GM18909 (cell line): Measurements from ENCODE around the gene SLC4A8.

ENCODE experiments used
- ATAC-seq: cut with Tn5 transposase; IDR thresholded peaks from one replicate; pipeline ENCODE4 v1.9.1; 2021; ENCODE audit warnings: mild to moderate bottlenecking; ENCODE audit not compliant: unreplicated experiment, poor library complexity

Gene SLC4A8

DNA sequence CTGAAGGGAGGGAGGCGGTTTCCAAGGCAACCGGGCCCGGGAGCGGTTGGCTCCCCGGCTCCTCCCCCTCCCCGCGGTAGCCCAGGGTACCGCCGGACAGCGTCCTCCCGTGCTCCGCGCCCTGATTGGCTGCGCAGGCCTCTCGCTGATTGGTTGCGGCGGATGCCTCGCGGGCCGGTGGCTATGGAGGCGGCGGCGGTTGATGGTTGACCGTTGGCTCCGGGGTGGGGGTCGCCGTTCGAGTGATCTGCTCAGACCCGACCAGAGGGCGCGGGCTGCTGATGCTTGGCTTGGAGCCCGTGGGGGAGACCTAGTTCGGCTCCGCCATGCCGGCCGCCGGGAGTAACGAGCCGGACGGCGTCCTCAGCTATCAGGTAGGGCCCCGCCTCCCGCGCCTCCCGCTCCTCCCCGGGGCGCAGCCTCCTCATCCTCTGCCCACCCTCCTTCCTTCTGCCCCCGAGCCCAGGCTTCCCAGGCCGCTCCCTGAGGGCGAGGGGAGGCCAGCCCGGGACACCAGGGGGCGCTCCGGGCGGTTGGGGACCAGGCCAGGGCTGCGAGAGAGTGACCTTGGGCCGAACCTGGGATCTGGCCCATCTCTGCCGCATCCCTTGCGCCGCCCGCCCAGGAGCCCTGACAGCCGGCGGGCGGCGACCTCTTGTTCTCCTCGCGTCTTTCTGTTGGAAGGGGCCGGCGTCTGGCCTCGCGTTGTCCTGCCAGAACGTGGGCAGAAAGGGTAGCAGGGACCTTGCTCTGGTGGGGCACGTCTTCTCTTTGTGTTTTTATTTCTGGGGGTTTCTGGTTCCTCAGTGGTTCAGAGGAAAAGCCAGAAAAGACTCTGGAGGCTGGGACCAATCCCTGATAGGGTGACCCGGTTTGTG, at the start of gene SLC4A8:
Gene SLC4A8, plus strand, starts transcription at position 170 of the 878 bp plus-strand sequence. Its CDS starts 157 bp downstream, at position 327.
- ATAC-seq = peak; percentile 93

DNA sequence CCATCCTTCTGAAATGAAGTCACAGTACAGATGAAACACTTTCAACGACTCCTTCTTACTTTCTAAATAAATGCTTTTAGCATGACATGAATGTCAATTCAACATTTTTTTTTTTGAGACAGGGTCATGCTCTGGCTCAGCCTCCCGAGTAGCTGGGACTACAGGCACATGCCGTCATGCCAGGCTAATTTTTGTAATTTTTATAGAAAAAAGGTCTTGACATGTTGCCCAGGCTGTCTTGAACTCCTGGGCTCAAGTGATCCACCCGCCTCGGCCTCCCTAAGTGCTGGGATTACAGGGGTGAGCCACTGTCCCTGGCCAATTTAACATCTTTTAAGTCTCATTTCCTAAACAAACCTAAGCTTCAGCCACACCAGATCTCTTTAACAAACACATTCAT, 49.8 kb upstream of the SLC4A8 start:
- ATAC-seq = no peak

DNA sequence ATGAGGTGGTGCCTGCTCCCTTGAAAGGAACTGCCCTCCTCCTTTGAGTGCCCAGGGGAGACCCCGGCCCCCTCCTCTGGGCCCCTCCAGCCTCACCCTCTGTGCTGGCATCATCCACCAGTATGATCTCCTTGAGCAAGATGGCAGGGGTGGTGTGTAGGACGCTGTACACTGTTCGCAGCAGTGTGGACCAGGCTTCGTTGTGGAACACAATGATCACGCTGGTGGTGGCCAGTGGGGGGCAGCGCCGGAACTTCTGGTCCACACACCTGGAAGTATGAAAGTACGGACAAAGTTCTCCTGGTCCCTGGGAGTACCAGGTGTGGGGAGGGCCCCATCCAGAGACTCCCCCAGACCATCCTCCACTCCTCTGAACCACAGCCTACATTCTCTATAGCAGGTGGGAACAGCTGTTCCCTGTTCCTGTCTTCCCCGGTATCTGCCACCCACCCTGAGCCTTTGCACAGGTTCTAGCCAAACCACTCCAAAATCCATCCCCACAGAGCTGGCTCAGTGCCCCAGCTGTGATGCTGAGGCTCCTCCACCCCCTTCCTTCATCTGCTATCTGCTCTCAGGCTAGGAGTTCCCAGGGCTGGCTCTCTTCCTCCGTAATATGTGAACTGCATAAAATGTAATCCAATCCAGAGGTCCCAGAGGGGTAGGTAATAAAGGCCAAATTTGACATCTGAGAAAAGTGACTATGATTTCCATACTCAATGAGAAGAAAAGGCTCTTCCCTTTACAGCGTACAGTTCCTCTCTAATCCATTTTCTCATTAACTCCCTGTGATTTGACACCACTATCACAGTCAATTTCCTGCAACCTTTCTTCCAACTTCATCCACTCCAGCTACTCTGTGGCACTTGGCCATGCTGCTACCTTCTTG, 47.3 kb upstream of the SLC4A8 start:
- ATAC-seq = no peak

GRCh38 chr12:51378749-51379148, 45.9 kb upstream of the SLC4A8 start:
- ATAC-seq = no peak

DNA sequence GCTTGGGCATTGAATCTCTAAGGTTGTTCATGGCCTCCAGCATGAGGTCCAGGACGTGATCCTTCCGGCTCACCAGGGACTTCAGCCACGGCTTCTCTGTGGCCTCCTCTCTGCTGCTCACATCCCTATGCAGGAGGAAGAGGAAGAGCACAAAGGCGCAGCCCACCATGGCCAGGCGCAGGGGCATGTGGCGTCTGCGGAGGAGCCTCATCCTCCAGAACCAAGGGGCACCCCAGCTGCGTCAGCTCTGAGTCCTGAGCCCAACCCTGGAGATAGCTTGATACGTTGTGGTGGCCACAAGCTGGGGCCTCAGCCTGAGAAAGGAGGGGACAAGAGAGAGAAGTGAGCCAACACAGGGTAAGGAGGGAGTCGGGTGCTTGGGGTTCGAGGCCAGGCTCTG, 45.1 kb upstream of the SLC4A8 start:
- no peak for ATAC-seq

GRCh38 chr12:51381226-51382079, 43.2 kb upstream of the SLC4A8 start:
- no peak for ATAC-seq

DNA sequence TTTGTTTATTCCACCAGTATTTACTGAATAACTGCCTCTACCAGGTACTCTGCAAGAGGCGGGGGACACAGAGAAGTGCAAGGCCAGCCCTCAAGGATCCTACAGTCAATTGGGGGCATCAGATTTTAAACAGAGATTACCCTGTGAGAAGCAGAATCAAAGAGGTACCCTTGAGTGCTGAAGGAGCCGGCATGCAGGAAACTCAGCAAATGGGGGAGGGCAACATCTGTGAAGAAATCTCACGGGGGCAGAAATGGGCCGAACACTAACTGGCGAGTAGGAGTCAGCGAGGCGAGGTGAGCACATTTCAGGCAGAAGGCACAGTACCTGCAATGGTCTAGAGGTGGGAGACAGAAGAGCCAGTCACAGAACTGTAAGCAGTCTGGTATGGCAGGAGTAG, 42.5 kb upstream of the SLC4A8 start:
- no peak for ATAC-seq

DNA sequence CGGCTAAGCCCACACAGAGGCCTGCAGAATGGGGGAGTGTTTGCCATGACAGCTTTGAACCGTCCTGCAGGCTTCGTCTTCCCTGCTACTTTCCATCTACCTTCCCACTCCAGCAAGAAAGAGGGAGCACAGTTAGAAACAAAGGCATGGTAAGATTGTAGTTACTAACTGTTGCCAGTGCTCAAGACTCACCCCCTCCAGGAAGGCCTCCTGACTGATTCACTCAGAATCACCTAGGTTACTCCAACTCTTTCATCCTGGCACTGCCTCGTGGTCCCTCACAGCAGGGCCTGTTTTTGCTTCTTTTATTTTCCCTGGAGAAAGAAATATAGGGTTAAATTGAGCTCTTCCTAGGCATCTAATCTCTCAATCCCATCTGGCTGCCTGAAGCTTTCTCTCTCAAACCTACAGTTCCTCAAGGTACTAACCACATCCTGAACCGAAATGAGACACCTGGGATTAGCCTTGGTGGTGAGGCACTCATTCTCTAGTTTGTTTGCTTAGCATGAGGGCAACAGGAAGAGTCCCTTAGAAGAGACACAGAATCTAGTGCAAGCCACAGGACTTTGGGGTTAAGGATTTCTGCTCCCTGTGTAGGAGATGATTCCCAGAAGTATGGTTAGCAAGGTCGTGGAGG, 41.2 kb upstream of the SLC4A8 start:
- ATAC-seq = no peak

- ATAC-seq = no peak
Measured at GRCh38 chr12:51386351-51386750, 38.3 kb upstream of the SLC4A8 start.

- no peak for ATAC-seq
Measured at GRCh38 chr12:51388069-51388799, 36.4 kb upstream of the SLC4A8 start.

GRCh38 chr12:51388846-51389245, 35.8 kb upstream of the SLC4A8 start:
- ATAC-seq = no peak

GRCh38 chr12:51389302-51389999, 35.2 kb upstream of the SLC4A8 start:
- ATAC-seq = no peak

- no peak for ATAC-seq
Measured at GRCh38 chr12:51390457-51390856, 34.2 kb upstream of the SLC4A8 start.

DNA sequence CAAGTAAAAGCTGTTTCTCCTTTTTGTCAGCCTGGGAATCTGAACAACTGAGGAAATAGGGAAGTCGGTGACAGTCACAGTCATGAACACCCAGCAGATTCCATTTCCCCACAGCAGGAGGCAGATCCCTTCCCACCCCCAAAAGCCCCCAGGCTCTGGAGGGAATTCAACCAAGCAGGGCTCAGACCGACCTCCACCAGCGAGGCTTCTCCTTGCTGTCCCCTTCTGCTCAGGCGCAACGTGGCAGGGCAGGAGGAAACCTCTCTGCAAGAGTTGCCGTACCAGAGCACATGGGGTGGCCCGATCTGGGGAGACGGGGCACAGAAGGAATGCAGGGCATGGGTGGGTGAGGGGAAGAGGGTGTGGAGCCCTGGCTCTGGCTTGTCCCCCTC, 33.7 kb upstream of the SLC4A8 start:
- ATAC-seq = peak; percentile 19

DNA sequence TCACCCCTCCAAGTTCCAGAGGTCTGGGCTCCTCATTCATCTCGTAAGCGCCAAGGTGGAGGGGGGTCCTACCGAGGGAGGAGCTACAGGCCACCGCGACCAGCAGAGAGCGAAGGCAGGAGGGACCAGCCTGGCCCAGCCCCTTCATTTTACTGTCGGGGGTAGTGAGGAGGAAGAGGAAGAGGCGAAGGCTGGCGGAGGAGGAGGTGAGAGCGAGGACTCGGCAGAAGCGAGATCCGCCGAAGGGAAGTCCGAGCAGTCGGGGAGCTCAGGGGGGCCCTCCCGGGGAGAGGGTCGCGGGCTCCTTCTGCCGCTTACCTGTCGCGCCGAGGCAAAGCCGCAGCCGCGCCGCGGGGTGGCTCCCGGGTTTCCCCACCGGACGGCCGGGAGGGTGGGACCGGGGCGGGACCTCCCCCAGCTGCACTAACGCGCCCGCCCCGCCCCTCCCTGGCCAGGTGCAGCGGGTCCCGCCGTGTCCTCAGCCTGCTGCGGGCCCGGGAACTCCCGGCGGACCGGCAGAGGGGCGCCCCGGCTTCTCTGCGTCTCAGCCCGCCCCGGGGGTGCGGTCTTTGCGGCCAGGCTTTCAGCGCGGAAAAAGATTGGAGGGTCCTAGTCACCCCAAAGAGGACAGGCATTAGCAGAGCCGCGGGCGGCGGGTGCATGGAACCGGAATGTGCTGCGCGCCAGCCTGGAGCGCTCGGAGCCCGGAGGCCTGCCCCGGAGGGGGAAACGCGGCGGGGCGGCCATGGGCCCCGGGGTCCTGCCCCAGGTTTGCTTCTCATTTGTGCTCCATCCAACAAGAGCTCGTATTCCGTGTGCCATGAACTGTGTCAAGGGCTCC, 33.1 kb upstream of the SLC4A8 start, which contains the start of gene GALNT6:
Gene GALNT6, minus strand, starts transcription at position 124 of the 841 bp plus-strand sequence. CDS start 11,625 bp downstream, outside the sequence.
- peak; percentile 48 for ATAC-seq

GRCh38 chr12:51392556-51393237, 31.9 kb upstream of the SLC4A8 start:
- ATAC-seq = peak; percentile 41
